ENCODE data around the gene HSD17B2.

The HSD17B2 gene

GRCh38 chr16:82040296-82040695 is 5.2 kb downstream of the HSD17B2 start:
- TF ChIP-seq CTCF (IDR thresholded peaks at IDR 0.05; ENCODE audit: insufficient read depth, low read depth, low read length, missing control alignments): no peak
- no peak overlapping the region for H3K4me3 ChIP-seq (ENCODE audit: low read length)
- DNase-seq (ENCODE audit: low read depth): no peak

GRCh38 chr16:82041542-82041941 is 6.5 kb downstream of the HSD17B2 start:
- DNase-seq (ENCODE audit: low read depth): no peak
- no peak overlapping the region for H3K4me3 ChIP-seq (ENCODE audit: low read length)
- TF ChIP-seq CTCF (IDR thresholded peaks at IDR 0.05; ENCODE audit: insufficient read depth, low read depth, low read length, missing control alignments): no peak

- no peak for DNase-seq (ENCODE audit: low read depth)
- no peak for TF ChIP-seq CTCF (IDR thresholded peaks at IDR 0.05; ENCODE audit: insufficient read depth, low read depth, low read length, missing control alignments)
- H3K4me3 ChIP-seq (ENCODE audit: low read length): no peak overlapping the region
These were observed 7.1 kb downstream of the HSD17B2 start for GRCh38 chr16:82042144-82042543.

GRCh38 chr16:82042846-82043245 is 7.8 kb downstream of the HSD17B2 start:
- DNase-seq (ENCODE audit: low read depth): no peak
- no peak for TF ChIP-seq CTCF (IDR thresholded peaks at IDR 0.05; ENCODE audit: insufficient read depth, low read depth, low read length, missing control alignments)
- no peak overlapping the region for H3K4me3 ChIP-seq (ENCODE audit: low read length)

- DNase-seq (ENCODE audit: low read depth): peak; percentile 64
- H3K4me3 ChIP-seq (ENCODE audit: low read length): no peak overlapping the region
- no peak for TF ChIP-seq CTCF (IDR thresholded peaks at IDR 0.05; ENCODE audit: insufficient read depth, low read depth, low read length, missing control alignments)
These were observed 8.9 kb downstream of the HSD17B2 start for GRCh38 chr16:82043680-82044584.

GRCh38 chr16:82044585-82044911 is 9.5 kb downstream of the HSD17B2 start:
- no peak overlapping the region for H3K4me3 ChIP-seq (ENCODE audit: low read length)
- DNase-seq (ENCODE audit: low read depth): no peak
- no peak for TF ChIP-seq CTCF (IDR thresholded peaks at IDR 0.05; ENCODE audit: insufficient read depth, low read depth, low read length, missing control alignments)

- TF ChIP-seq CTCF (IDR thresholded peaks at IDR 0.05; ENCODE audit: insufficient read depth, low read depth, low read length, missing control alignments): no peak
- H3K4me3 ChIP-seq (ENCODE audit: low read length): no peak overlapping the region
- no peak for DNase-seq (ENCODE audit: low read depth)
These were observed 10.4 kb downstream of the HSD17B2 start for GRCh38 chr16:82045465-82045864.

Measured in epithelial cell of esophagus (primary cell).